B cell (primary cell): Measurements from ENCODE around the gene DDO.

Experiments used
- EZH2 ChIP-seq: IDR thresholded peaks from 2 replicates; pipeline ENCODE4 v1.6.1; 2012; ENCODE audit warnings: borderline replicate concordance, low read depth, mild to moderate bottlenecking, moderate library complexity, low read length; ENCODE audit not compliant: insufficient read depth, poor library complexity, severe bottlenecking
- TF ChIP-seq, protein P1 (sequence below): fragments of 200-600 bp; IDR thresholded peaks from one replicate; pipeline ENCODE4 v1.8.0; 2022; ENCODE audit warnings: antibody characterized with exemption, mild to moderate bottlenecking

DNA sequence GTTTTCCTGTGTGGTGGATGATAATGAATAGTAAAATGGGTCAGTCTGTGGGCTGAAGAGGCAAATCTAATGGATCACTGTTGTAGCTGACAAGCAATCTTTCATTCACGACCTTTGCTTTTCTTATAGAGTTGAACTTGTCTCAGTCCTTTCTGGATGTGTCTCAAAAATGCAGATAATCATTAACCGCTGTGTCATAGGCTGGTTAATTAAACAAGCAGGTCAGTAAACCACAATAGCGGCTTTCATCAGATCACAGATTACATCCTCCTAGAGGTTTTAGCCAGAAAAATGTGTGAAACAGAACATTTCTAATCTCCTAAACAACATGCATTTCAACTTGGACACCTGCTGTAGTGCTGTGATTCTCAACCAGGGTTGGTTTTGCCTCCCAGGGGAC lies 54.7 kb downstream of the DDO start:
- TF ChIP-seq, protein P1, sequence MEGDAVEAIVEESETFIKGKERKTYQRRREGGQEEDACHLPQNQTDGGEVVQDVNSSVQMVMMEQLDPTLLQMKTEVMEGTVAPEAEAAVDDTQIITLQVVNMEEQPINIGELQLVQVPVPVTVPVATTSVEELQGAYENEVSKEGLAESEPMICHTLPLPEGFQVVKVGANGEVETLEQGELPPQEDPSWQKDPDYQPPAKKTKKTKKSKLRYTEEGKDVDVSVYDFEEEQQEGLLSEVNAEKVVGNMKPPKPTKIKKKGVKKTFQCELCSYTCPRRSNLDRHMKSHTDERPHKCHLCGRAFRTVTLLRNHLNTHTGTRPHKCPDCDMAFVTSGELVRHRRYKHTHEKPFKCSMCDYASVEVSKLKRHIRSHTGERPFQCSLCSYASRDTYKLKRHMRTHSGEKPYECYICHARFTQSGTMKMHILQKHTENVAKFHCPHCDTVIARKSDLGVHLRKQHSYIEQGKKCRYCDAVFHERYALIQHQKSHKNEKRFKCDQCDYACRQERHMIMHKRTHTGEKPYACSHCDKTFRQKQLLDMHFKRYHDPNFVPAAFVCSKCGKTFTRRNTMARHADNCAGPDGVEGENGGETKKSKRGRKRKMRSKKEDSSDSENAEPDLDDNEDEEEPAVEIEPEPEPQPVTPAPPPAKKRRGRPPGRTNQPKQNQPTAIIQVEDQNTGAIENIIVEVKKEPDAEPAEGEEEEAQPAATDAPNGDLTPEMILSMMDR, result no peak
- no peak for TF ChIP-seq EZH2
